K562 (cell line): ENCODE results near the gene ARHGEF16. TPM values are rescaled to one million over a fixed set of nuclear protein-coding genes. Genes with fewer than 3 reads are reported as not detected.

Experiments used
- ATAC-seq: fragments of 200-7000 bp; cut with Tn5 transposase; 3 replicates; pipeline ENCODE4 v1.9.1; 2020; ENCODE audit warnings: moderate library complexity
- BruUV-seq: library from RNA; stranded (reverse); fragments of 400-500 nt; replicated peaks from 2 replicates; lab custom pipeline; 2021; lab: Mats Ljungman, UMichigan
- CTCF ChIA-PET: fragments of 300-600 bp; formaldehyde crosslinking; extraction: SDS; loops from one replicate; lab custom pipeline; 2021; ENCODE audit warnings: low intra/inter-chr PET ratio; lab: Yijun Ruan, JAX
- POLR2A ChIA-PET: fragments of 300-600, 350-650 bp; sonication (Branson Sonifier 250); formaldehyde crosslinking; extraction: SDS; loops from one replicate; lab custom pipeline; 2021; ENCODE audit warnings: antibody characterized with exemption, inconsistent platforms; lab: Yijun Ruan, JAX
- DNase-seq, 4 experiments: peaks; one replicate each; pipeline versions ENCODE4 v3.0.0 to v3.0.0-alpha.2; 2011 to 2018; ENCODE audit warnings: low spot score in 3 of 4, mixed read lengths in 3 of 4; ENCODE audit errors: extremely low read depth in 1 of 4
- FAIRE-seq: peaks from 2 replicates; lab custom pipeline; 2011; peaks lifted over from hg19 to GRCh38; lab: Jason Lieb, UNC
- H2AFZ ChIP-seq: 2 replicates; pipeline ENCODE4 v1.6.0; 2011; ENCODE audit warnings: low read depth, low read length, control low read depth, inconsistent platforms
- H3K27ac ChIP-seq: fragments of 200-600 bp; 3 replicates; pipeline ENCODE4 v1.8.0; 2011; ENCODE audit warnings: low read depth, mild to moderate bottlenecking, control low read depth, inconsistent platforms, low read length, moderate library complexity, mixed read lengths; ENCODE audit errors: extremely low read depth
- H3K27me3 ChIP-seq, 2 experiments: fragments of 300-600 bp in 1 of 2; 2 replicates in 1 of 2; 3 replicates in 1 of 2; pipeline versions ENCODE4 v1.6.0 to v1.8.0; 2011; ENCODE audit warnings: inconsistent platforms in 2 of 2, low read length in 2 of 2, mild to moderate bottlenecking in 1 of 2, mixed read lengths in 1 of 2, moderate library complexity in 1 of 2; ENCODE audit not compliant: control insufficient read depth in 2 of 2, insufficient read depth in 2 of 2
- H3K36me3 ChIP-seq: fragments of 300-600 bp; 3 replicates; pipeline ENCODE4 v1.8.0; 2011; ENCODE audit warnings: mild to moderate bottlenecking, low read length, inconsistent platforms; ENCODE audit not compliant: control insufficient read depth, insufficient read depth
- H3K4me1 ChIP-seq, 2 experiments: fragments of 200-600 bp in 1 of 2; replicated peaks in 1 of 2; 2 replicates in 1 of 2; 3 replicates in 1 of 2; pipeline versions ENCODE4 v1.5.1 to v1.8.0; 2011; ENCODE audit warnings: inconsistent platforms in 2 of 2, low read length in 2 of 2, mild to moderate bottlenecking in 1 of 2, mixed read lengths in 1 of 2, moderate library complexity in 1 of 2; ENCODE audit not compliant: control insufficient read depth in 2 of 2, insufficient read depth in 2 of 2
- H3K4me2 ChIP-seq: 2 replicates; pipeline ENCODE4 v1.6.1; 2011; ENCODE audit warnings: low read length, control low read depth, inconsistent platforms, mixed read lengths; ENCODE audit not compliant: insufficient read depth
- H3K4me3 ChIP-seq: fragments of 200-600 bp; sonication (generic), shearing (Covaris generic); 2 replicates; pipeline ENCODE4 v1.5.1; 2016; ENCODE audit warnings: control low read depth, inconsistent platforms
- H3K79me2 ChIP-seq: fragments of 200-600 bp; 3 replicates; pipeline ENCODE4 v1.8.0; 2011; ENCODE audit warnings: low read length, inconsistent platforms; ENCODE audit not compliant: control insufficient read depth, insufficient read depth
- H3K9ac ChIP-seq, 2 experiments: 2 replicates each; pipeline versions ENCODE4 v1.6.0 to v1.6.1; 2011; ENCODE audit warnings: low read depth in 2 of 2, low read length in 2 of 2, control low read depth in 1 of 2, inconsistent platforms in 1 of 2, mild to moderate bottlenecking in 1 of 2, mixed read lengths in 1 of 2; ENCODE audit not compliant: insufficient read depth in 1 of 2
- H3K9me1 ChIP-seq: one replicate; pipeline ENCODE4 v1.6.0; 2011; ENCODE audit warnings: inconsistent platforms, mild to moderate bottlenecking, low read length, moderate library complexity; ENCODE audit not compliant: control insufficient read depth, insufficient read depth
- H3K9me3 ChIP-seq: replicated peaks from 2 replicates; pipeline ENCODE4 v1.5.1; 2011; ENCODE audit warnings: low read depth, low read length, inconsistent platforms; ENCODE audit not compliant: control insufficient read depth, insufficient read depth
- H4K20me1 ChIP-seq: replicated peaks from 2 replicates; pipeline ENCODE4 v1.6.1; 2011; ENCODE audit warnings: low read length, inconsistent platforms, mixed read lengths; ENCODE audit not compliant: control insufficient read depth, insufficient read depth
- CHD7 ChIP-seq: fragments of 200-600 bp; sonication (generic); IDR thresholded peaks from one replicate; pipeline ENCODE4 v1.6.1; 2012; ENCODE audit warnings: mild to moderate bottlenecking, low read depth, low read length, inconsistent platforms
- CREB3 ChIP-seq: fragments of 450-650 bp; conservative IDR thresholded peaks from 2 replicates; pipeline ENCODE4 v1.6.1; 2016; ENCODE audit warnings: missing genetic modification characterization, low read depth, mild to moderate bottlenecking, missing compliant biosample characterization, moderate library complexity
- DPF2 ChIP-seq: fragments of 450-650 bp; IDR thresholded peaks from 2 replicates; pipeline ENCODE4 v1.6.1; 2016
- FOXJ3 ChIP-seq: sonication (generic); formaldehyde crosslinking; IDR thresholded peaks from 2 replicates; pipeline ENCODE4 v1.4.0; 2020; ENCODE audit warnings: mild to moderate bottlenecking, missing genetic modification reagents
- NCOR1 ChIP-seq: fragments of 450-650 bp; IDR thresholded peaks from 2 replicates; pipeline ENCODE4 v1.6.1; 2016; ENCODE audit warnings: mild to moderate bottlenecking, moderate library complexity
- NFRKB ChIP-seq: fragments of 450-650 bp; IDR thresholded peaks from 2 replicates; pipeline ENCODE4 v1.6.1; 2016; ENCODE audit warnings: low read depth
- NRF1 ChIP-seq, 2 experiments: fragments of 450-650 bp; IDR thresholded peaks in 1 of 2; conservative IDR thresholded peaks in 1 of 2; 2 replicates each; pipeline ENCODE4 v1.6.1; 2014; ENCODE audit warnings: mild to moderate bottlenecking in 2 of 2
- SREBF1 ChIP-seq: fragments of 150-350 bp; IDR thresholded peaks from 2 replicates; pipeline ENCODE4 v1.6.1; 2014; ENCODE audit warnings: antibody characterized with exemption, low read depth, low read length, borderline replicate concordance
- TCF3 ChIP-seq: sonication (generic); formaldehyde crosslinking; IDR thresholded peaks from 2 replicates; pipeline ENCODE4 v1.4.0; 2020; ENCODE audit warnings: mild to moderate bottlenecking, missing genetic modification reagents
- ZNF589 ChIP-seq: fragments of 200-800 bp; sonication (Bioruptor generic); IDR thresholded peaks from 2 replicates; pipeline ENCODE4 v1.6.1; 2016; ENCODE audit warnings: low read depth, missing genetic modification characterization, missing compliant biosample characterization
- ZNF644 ChIP-seq: fragments of 200-800 bp; sonication (Bioruptor generic); IDR thresholded peaks from 2 replicates; pipeline ENCODE4 v1.6.1; 2016; ENCODE audit warnings: low read depth, missing genetic modification characterization, missing compliant biosample characterization
- WGBS: fragments of 100-300 bp; shearing (Covaris generic); methylation state at CpG from one replicate; pipeline ENCODE4 v1.1.6; 2016; ENCODE audit warnings: low coverage, mixed read lengths; ENCODE audit not compliant: insufficient coverage; ENCODE audit errors: missing lambda C conversion rate; 5-methylcytosine and 5-hydroxymethylcytosine counted together
- in situ Hi-C: fragments of 300-500 bp; cut with MboI; formaldehyde crosslinking; loops from 4 replicates; pipeline ENCODE4 v1.15.0; 2018; ENCODE audit warnings: inconsistent platforms, mixed read lengths
- intact Hi-C: fragments of 100-400 bp; cut with micrococcal nuclease; formaldehyde crosslinking; loops from 2 replicates; pipeline ENCODE4 v1.14.2; 2022
- polyA plus RNA-seq, 8 experiments: library from polyadenylated mRNA; depleted of rRNA in 4 of 8; stranded (reverse) in 5 of 8; unstranded in 3 of 8; fragments of >200 nt; fragmentation: Nextera tagmentation in 2 of 8; fragmentation: Illumina TruSeq in 1 of 8; extraction: Ambion mirVana in 2 of 8; extraction: Trizol in 1 of 8; gene quantifications; 2 replicates each; pipeline versions ENCODE4 v1.2.1 to v1.2.3, GENCODE V29; 2011 to 2014; ENCODE audit warnings: inconsistent platforms in 1 of 8, missing spikeins in 1 of 8
- total RNA-seq, 7 experiments: library from RNA; depleted of rRNA in 6 of 7; stranded (reverse); fragments of >200 nt in 6 of 7; fragmentation: Illumina TruSeq in 2 of 7; extraction: Trizol in 2 of 7; gene quantifications; 2 replicates each; pipeline versions ENCODE4 v1.2.1 to v1.2.3, GENCODE V29; 2011 to 2021; ENCODE audit warnings: low replicate concordance in 1 of 7

The ARHGEF16 gene
- total and polyA plus RNA-seq, 9 of the 15 experiments (the other 6 are each of a cell fraction or from before 2014, with no cell fraction given), result 0.15 to 1.2 (median 0.49) TPM; not detected in 2

GRCh38 chr1:3408751-3409266, 45.7 kb upstream of the ARHGEF16 start:
- POLR2A ChIA-PET, result no interaction called here
- no peak for DNase-seq
- Histone ChIP-seq H3K4me2 (no peak overlapping the region), H3K4me1 (peaks cover 0 to 26% of the 10 kb centered on the region in 2 experiments; a peak in 1 of 5 replicates), H3K9me1 (no peaks in the 10 kb centered on the region), H2AFZ (no peak overlapping the region), H4K20me1 (peaks cover 8% of the 10 kb centered on the region; the same call in 1 of the 2 replicates), H3K4me3 (no peak overlapping the region), H3K27me3 (peaks cover 27 to 63% of the 10 kb centered on the region in 2 experiments; a peak in 4 of 5 replicates), H3K79me2 (no peaks in the 10 kb centered on the region), H3K9ac (no peak overlapping the region), H3K36me3 (no peaks in the 10 kb centered on the region), H3K9me3 (no peaks in the 10 kb centered on the region), H3K27ac (no peak overlapping the region)
- no peak for FAIRE-seq
- in situ Hi-C loops (no loop called here), intact Hi-C loops (no loop called here)
- no peak for ATAC-seq
- 48% methylated on average over 30 of the region's 36 CpGs for WGBS
- BruUV-seq, result no TSS peak
- CTCF ChIA-PET, result no interaction called here
- TF ChIP-seq SREBF1 (no peak), DPF2 (no peak), NRF1 (conservative IDR thresholded peaks at IDR 0.05 in 1 of 2, IDR thresholded peaks at IDR 0.05 in 1 of 2) (no peak), ZNF589 (CRISPR knock-in tag) (no peak), NFRKB (no peak), CHD7 (no peak), NCOR1 (no peak), TCF3 (CRISPR knock-in tag) (no peak), CREB3 (no peak), ZNF644 (tag) (no peak), FOXJ3 (CRISPR knock-in tag) (no peak)
